Peyer's patch (tissue), 4 donors: ENCODE measurements around the gene WHRN.

ENCODE experiments used
- CTCF ChIP-seq, 6 experiments: fragments of 450-650 bp in 4 of 6; fragments of 200-600 bp in 2 of 6; sonication (generic) in 1 of 6; IDR thresholded peaks; one replicate each; pipeline ENCODE4 v1.5.1; 2017 to 2019; ENCODE audit warnings: antibody characterized with exemption in 6 of 6, mild to moderate bottlenecking in 3 of 6, moderate library complexity in 1 of 6
- POLR2A ChIP-seq, 2 donors: fragments of 450-650 bp; IDR thresholded peaks; one replicate each; pipeline ENCODE4 v1.5.1; 2017; ENCODE audit warnings: antibody characterized with exemption in 2 of 2, mild to moderate bottlenecking in 2 of 2, moderate library complexity in 2 of 2

DNA sequence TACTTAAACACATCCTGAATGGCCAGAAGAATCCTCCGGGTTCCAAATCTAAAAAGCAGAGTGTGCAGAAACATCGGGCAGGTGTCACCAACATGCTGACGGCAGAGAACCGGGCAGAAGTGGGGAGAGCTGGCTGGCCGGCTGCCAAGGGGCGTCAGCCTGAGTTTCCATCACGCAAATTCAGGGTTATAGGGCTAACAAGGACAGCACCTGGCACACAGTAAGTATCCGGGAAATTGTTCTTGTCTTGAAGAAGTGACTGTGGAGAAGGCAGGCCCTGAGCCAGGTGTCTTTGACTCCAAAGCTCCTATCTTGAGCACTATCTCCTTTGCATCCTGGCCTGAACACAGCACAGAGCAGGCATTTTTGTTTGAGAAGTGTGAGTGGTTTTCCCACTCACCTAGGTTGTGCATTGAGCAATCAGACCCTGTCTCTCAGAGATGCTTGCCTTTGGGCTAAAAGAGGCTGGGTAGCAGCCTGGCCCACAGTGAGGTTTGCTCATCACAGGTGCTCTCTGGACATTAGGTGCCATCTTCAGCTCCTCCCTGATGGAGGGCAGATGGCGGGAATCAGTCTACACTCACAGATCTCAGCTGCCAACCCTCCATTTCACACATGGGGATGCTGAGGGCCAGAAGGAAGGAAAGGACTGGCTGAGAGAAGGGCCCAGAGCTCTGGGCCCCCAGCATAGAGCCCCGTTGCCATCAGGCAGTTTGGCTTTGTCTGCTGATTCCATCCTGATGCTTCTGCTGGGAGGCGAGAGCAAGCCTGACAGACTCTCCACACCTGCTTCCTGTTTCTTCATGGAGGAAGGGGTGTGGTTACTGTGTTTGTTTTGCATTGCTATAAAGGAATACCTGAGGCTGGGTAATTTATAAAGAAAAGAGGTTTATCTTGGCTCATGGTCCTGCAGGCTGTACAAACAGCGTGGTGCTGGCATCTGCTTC, 52.8 kb downstream of the WHRN start:
- TF ChIP-seq CTCF (IDR thresholded peaks at IDR 0.05) (no peak), POLR2A (IDR thresholded peaks at IDR 0.05) (no peak)
